GM12892 (cell line): ENCODE results near the gene METTL26.

Experiments
- POLR2A ChIP-seq: IDR thresholded peaks from 2 replicates; pipeline ENCODE4 v1.6.1; 2011; ENCODE audit warnings: low read depth, low read length, control low read depth
- POLR2AphosphoS5 ChIP-seq: IDR thresholded peaks from 2 replicates; pipeline ENCODE4 v1.6.1; 2011; ENCODE audit warnings: low read depth, low read length, control low read depth

DNA sequence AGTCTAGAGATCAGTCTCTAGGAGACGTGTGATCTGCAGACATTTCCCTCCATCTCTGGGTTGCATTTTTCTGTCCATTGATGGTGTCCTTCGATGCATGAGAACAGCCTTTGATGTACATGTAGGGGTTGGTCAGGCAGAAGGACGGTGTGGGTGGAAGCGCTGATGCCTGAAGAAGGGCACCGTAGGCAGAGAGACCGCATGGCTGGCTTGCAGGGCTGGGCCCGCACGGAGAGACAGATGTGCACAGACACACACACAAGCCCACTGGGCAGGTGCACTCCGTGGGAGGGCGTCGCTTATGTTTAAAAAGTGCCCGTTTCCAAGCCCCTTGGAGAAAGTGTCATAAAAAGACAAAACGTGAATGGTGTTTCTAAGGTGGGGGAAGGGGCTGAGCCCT lies 21.0 kb downstream of the METTL26 start:
- TF ChIP-seq POLR2A (no peak), POLR2AphosphoS5 (no peak)
